Heart left ventricle (tissue), 16 donors: ENCODE results near the gene SLC25A21. TPM values are rescaled to one million over a fixed set of nuclear protein-coding genes. Genes with fewer than 3 reads are reported as not detected.

Experiments
- ATAC-seq, 4 donors: fragments of 200-7000 bp; cut with Tn5 transposase; one replicate each; pipeline ENCODE4 v1.9.1; 2020 to 2022; ENCODE audit warnings: moderate library complexity in 4 of 4, mild to moderate bottlenecking in 3 of 4, moderate number of reproducible peaks in 1 of 4
- DNase-seq, 5 donors: peaks; one replicate each; pipeline ENCODE4 v3.0.0-alpha.2; 2020
- H3K27ac ChIP-seq, 12 donors: fragments of 200-600 bp; sonication (generic) in 4 of 12; one replicate each; pipeline versions ENCODE4 v1.5.0 to v1.8.0; 2016 to 2022; ENCODE audit warnings: mild to moderate bottlenecking in 2 of 12
- H3K27me3 ChIP-seq, 9 donors: fragments of 200-600 bp; sonication (generic) in 2 of 9; one replicate each; pipeline versions ENCODE4 v1.5.1 to v1.8.0; 2016 to 2022; ENCODE audit warnings: mild to moderate bottlenecking in 3 of 9
- H3K36me3 ChIP-seq, 9 donors: fragments of 200-600 bp; sonication (generic) in 2 of 9; one replicate each; pipeline versions ENCODE4 v1.5.0 to v1.8.0; 2018 to 2022; ENCODE audit warnings: mild to moderate bottlenecking in 2 of 9
- H3K4me1 ChIP-seq, 12 donors: fragments of 200-600 bp; sonication (generic) in 4 of 12; one replicate each; pipeline versions ENCODE4 v1.5.0 to v1.8.0; 2016 to 2022; ENCODE audit warnings: mild to moderate bottlenecking in 3 of 12
- H3K4me3 ChIP-seq, 12 donors: fragments of 200-600 bp; sonication (generic) in 4 of 12; one replicate each; pipeline versions ENCODE4 v1.5.0 to v1.8.0; 2017 to 2022; ENCODE audit warnings: mild to moderate bottlenecking in 9 of 12, moderate library complexity in 4 of 12
- H3K9me3 ChIP-seq, 12 donors: fragments of 200-600 bp; sonication (generic) in 4 of 12; one replicate each; pipeline versions ENCODE4 v1.5.0 to v1.8.0; 2016 to 2022; ENCODE audit warnings: mild to moderate bottlenecking in 1 of 12
- CTCF ChIP-seq, 12 donors: fragments of 200-600 bp; sonication (generic) in 4 of 12; IDR thresholded peaks; one replicate each; pipeline versions ENCODE4 v1.5.0 to v1.8.0; 2018 to 2022; ENCODE audit warnings: antibody characterized with exemption in 12 of 12, mild to moderate bottlenecking in 5 of 12
- POLR2A ChIP-seq, 2 donors: fragments of 450-650 bp; IDR thresholded peaks; one replicate each; pipeline ENCODE4 v1.6.1; 2017; ENCODE audit warnings: antibody characterized with exemption in 2 of 2, mild to moderate bottlenecking in 2 of 2, moderate library complexity in 2 of 2
- WGBS, 4 donors: extraction: QIAGEN DNeasy Blood & Tissue Kit in 2 of 4; methylation state at CpG; one replicate each; pipeline versions ENCODE4 v1.1.5 to v1.1.7; 2013 to 2018; 5-methylcytosine and 5-hydroxymethylcytosine counted together
- intact Hi-C, 10 donors: fragments of 100-400 bp; cut with DNase I; formaldehyde crosslinking; loops; one replicate each; pipeline versions ENCODE4 v1.11.1 to v1.14.2; 2022
- polyA plus RNA-seq, 2 donors: library from polyadenylated mRNA; stranded (reverse); fragments of 200-250 nt; gene quantifications; one replicate each; pipeline ENCODE4 v1.2.3, GENCODE V29; 2013
- total RNA-seq, 9 donors: library from RNA; depleted of rRNA in 2 of 9; stranded (reverse); fragments of >200 nt in 2 of 9; fragmentation: NEBNext Ultra II Directional in 3 of 9; extraction: Animal tissue kit (Norgen Biotek cat#: 25700) in 3 of 9; gene quantifications; one replicate each; pipeline versions ENCODE4 v1.1.0 to v1.2.4, GENCODE V29; 2016 to 2023
- donor health status: ischemic (EF 13 %, LVEDD 7.1; RV severe dilation, severe dysfunction).
- donor health status: healthy with polysubstance abuse.
- donor health status: DM: no; HTN: yes; CAD: no.
- donor health status: DM: no; HTN: no; CAD: no.
- donor health status: ischemic (EF 25% LVEDD 6.9; RV normal size, moderate dysfunction).
- donor health status: ischemic (EF 25% LVEDD 5.7; RV mildly dilated, moderate dysfunction).
- donor health status: healthy.
- donor health status: DM: yes; HTN: yes; CAD: no.
- donor health status: ischemic (EF 35%, LVEDD 5.7; RV mildly dilated, moderate dysfunction).
- donor health status: nonischemic (EF 11% LVEDD 7.7; RV severe dilation, severe dysfunction).
- donor health status: DM: yes; HTN: yes; CAD: no.
- donor health status: PGD.
- donor health status: ischemic (EF 29% LVEDD 5.4; RV normal size, mild dysfunction).
- donor health status: nonischemic (EF 23%, LVEDD 6.1; RV moderate dilation, normal function).

Gene SLC25A21
- total and polyA plus RNA-seq, 11 donors = 0.12 to 1.6 (median 0.24) TPM; not detected in 1

GRCh38 chr14:37202265-37202664 is 29.9 kb upstream of the SLC25A21 start:
- Histone ChIP-seq H3K27me3 (no peaks in the 10 kb centered on the region), H3K27ac (no peak overlapping the region), H3K4me3 (no peak overlapping the region), H3K36me3 (no peaks in the 10 kb centered on the region), H3K9me3 (peaks cover 0 to 14% (median 7%) of the 10 kb centered on the region in 12 donors), H3K4me1 (peaks cover 0 to 8% (median 0%) of the 10 kb centered on the region in 12 donors)
- DNase-seq (no peak), ATAC-seq (no peak)
- intact Hi-C loops = no loop called here
- WGBS, 4 donors = 90 to 93% (median 92%) methylated on average over 2 of the region's 2 CpGs
- TF ChIP-seq POLR2A (IDR thresholded peaks at IDR 0.05) (no peak), CTCF (IDR thresholded peaks at IDR 0.05) (no peak)

- peaks cover 0 to 14% (median 0%) of the 10 kb centered on the region in 12 donors for H3K4me1 ChIP-seq
- H3K27me3 ChIP-seq = no peaks in the 10 kb centered on the region
- ATAC-seq (no peak), DNase-seq (no peak)
- WGBS, 4 donors = 89 to 95% (median 92%) methylated on average over 2 of the region's 2 CpGs
- H3K27ac ChIP-seq = no peak overlapping the region
- H3K4me3 ChIP-seq = no peak overlapping the region
- intact Hi-C loops = no loop called here
- H3K9me3 ChIP-seq = peaks cover 0 to 14% (median 7%) of the 10 kb centered on the region in 12 donors
- no peak for TF ChIP-seq POLR2A (IDR thresholded peaks at IDR 0.05)
- no peak for TF ChIP-seq CTCF (IDR thresholded peaks at IDR 0.05)
- no peaks in the 10 kb centered on the region for H3K36me3 ChIP-seq
Measured at GRCh38 chr14:37201724-37202123, 29.3 kb upstream of the SLC25A21 start.

- Histone ChIP-seq H3K4me1 (peaks cover 0 to 15% (median 0%) of the 10 kb centered on the region in 12 donors), H3K36me3 (no peaks in the 10 kb centered on the region), H3K9me3 (no peaks in the 10 kb centered on the region), H3K27me3 (no peaks in the 10 kb centered on the region), H3K27ac (peak overlapping the region in 1 of 12 donors; percentile 85), H3K4me3 (peak overlapping the region in 3 of 12 donors; percentile 57 to 90 (median 71))
- intact Hi-C loops = no loop called here
- DNase-seq = no peak
- WGBS, 4 donors = 90 to 94% (median 92%) methylated on average over 5 of the region's 5 CpGs
- ATAC-seq = no peak
- TF ChIP-seq POLR2A (IDR thresholded peaks at IDR 0.05) = no peak
- no peak for TF ChIP-seq CTCF (IDR thresholded peaks at IDR 0.05)
Measured at GRCh38 chr14:37198907-37199306, 26.5 kb upstream of the SLC25A21 start.

GRCh38 chr14:37198273-37198598 is 25.8 kb upstream of the SLC25A21 start:
- TF ChIP-seq POLR2A (IDR thresholded peaks at IDR 0.05) (no peak), CTCF (IDR thresholded peaks at IDR 0.05) (peak in 1 of 12 donors; percentile 13)
- 13 to 22% (median 18%) methylated on average over 11 of the region's 11 CpGs for WGBS, 4 donors
- Histone ChIP-seq H3K4me1 (peaks cover 0 to 15% (median 0%) of the 10 kb centered on the region in 12 donors), H3K27me3 (no peaks in the 10 kb centered on the region), H3K9me3 (no peaks in the 10 kb centered on the region), H3K4me3 (peak overlapping the region; percentile 39 to 90 (median 63)), H3K36me3 (no peaks in the 10 kb centered on the region), H3K27ac (peak overlapping the region; percentile 57 to 91 (median 85))
- intact Hi-C loops = no loop called here
- ATAC-seq = peak in 1 of 4 donors; percentile 13
- no peak for DNase-seq
